GM12872 (cell line): ENCODE measurements around the gene PCDHAC1.

Source experiments
- TF ChIP-seq, protein P1 (sequence below): IDR thresholded peaks from 3 replicates; pipeline ENCODE4 v1.5.1; 2011; ENCODE audit warnings: low read depth, mild to moderate bottlenecking, low read length, moderate library complexity; ENCODE audit not compliant: insufficient read depth

Gene PCDHAC1

DNA sequence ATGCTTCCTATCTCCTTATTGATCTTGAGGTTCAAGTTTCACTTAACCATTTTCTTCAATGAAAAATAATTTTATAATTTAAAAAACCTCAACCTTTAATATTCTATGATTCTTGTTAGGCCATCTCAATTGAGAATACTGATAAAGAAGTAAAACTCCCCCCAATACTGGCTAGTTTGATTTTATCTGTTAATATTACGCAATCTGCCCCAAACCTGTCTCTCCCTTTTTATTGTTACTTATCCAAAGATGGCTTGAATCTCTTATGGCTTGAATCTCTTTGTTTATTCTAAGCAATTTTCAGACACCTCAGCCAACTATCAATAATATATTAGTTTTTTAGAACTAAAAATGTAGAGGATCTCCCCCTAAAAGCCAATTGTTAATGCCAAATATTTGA is 36.1 kb downstream of the PCDHAC1 start:
- TF ChIP-seq, protein P1, sequence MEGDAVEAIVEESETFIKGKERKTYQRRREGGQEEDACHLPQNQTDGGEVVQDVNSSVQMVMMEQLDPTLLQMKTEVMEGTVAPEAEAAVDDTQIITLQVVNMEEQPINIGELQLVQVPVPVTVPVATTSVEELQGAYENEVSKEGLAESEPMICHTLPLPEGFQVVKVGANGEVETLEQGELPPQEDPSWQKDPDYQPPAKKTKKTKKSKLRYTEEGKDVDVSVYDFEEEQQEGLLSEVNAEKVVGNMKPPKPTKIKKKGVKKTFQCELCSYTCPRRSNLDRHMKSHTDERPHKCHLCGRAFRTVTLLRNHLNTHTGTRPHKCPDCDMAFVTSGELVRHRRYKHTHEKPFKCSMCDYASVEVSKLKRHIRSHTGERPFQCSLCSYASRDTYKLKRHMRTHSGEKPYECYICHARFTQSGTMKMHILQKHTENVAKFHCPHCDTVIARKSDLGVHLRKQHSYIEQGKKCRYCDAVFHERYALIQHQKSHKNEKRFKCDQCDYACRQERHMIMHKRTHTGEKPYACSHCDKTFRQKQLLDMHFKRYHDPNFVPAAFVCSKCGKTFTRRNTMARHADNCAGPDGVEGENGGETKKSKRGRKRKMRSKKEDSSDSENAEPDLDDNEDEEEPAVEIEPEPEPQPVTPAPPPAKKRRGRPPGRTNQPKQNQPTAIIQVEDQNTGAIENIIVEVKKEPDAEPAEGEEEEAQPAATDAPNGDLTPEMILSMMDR: no peak

DNA sequence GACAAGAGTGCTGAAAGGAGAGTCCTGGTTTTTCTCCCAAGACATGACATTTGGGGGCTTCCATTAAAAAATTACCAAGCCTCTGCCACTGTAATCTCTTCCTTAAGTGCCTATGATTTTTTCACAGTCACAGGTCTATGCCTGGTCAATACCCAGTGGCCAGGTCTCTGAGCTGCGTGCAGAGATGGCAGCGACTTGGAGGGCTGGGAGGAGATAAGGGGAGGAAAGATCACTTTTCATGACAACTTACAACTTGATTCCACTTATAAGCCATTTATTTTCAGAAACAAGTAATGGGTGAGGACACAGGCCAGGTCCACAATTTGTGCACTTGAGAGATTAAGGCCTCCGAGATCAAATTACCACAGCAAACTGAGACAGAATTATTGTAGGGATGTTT is 38.3 kb downstream of the PCDHAC1 start:
- TF ChIP-seq, protein P1: no peak

DNA sequence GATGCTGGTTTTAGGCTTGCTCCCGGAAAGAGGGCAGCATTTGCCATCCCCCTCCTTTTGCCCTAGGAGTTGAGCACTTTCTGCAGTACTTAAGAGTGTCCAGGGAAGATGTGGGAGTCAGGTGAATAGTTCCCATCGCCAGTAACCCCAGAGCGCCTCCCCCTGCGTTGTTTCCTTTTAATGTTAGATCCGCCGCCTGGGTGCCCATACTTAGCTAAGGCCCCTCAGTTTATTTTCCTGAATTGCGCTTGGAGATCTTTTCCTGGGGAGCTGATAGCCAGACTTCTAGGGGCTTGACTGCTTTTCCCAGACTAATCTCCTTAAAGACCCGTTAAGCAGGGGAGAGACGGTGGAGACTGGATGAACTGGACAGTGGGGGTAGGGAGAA is 39.8 kb downstream of the PCDHAC1 start:
- TF ChIP-seq, protein P1: no peak

DNA sequence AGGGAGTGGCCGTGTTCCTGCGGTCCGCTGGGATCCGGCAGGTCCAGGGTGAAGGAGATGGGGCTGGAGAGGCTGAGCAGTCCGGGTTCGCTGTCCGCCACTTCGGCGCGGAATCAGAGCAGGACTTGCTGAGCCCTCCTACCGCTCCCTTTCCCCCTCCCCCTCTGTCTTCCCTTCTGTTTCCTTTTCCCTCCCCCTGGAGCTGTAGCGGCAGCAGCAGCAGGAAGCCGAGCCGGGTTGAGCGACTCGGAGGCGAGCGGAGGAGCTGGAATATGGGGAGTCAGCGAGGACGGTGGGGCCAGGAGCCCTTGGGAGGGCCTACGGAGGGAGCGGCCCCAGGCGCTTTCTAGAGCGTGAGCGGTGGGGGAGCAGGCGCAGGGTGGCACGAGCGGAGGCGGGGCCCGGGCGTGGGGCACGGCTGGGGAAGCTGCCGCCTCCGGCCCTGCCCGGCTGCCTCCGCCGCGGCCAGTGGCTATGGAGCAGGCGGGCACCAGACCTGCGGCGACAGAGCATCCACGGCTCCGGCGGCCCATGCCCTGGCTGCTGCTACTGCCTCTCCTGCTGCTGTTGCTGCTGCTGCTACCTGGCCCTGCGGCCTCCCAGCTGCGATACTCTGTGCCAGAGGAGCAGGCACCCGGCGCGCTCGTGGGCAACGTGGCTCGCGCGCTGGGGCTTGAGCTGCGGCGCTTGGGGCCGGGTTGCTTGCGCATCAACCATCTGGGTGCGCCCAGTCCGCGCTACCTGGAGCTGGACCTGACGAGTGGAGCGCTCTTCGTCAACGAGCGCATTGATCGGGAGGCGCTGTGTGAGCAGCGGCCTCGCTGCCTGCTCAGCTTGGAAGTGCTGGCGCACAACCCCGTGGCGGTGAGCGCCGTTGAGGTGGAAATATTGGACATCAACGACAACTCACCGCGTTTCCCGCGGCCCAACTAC is 40.5 kb downstream of the PCDHAC1 start, which contains the start of gene PCDHAC2:
TSS of gene PCDHAC2 (plus strand) at position 184 of the 933 bp plus-strand sequence. CDS start at position 475, 291 bp downstream.
- TF ChIP-seq, protein P1: no peak

DNA sequence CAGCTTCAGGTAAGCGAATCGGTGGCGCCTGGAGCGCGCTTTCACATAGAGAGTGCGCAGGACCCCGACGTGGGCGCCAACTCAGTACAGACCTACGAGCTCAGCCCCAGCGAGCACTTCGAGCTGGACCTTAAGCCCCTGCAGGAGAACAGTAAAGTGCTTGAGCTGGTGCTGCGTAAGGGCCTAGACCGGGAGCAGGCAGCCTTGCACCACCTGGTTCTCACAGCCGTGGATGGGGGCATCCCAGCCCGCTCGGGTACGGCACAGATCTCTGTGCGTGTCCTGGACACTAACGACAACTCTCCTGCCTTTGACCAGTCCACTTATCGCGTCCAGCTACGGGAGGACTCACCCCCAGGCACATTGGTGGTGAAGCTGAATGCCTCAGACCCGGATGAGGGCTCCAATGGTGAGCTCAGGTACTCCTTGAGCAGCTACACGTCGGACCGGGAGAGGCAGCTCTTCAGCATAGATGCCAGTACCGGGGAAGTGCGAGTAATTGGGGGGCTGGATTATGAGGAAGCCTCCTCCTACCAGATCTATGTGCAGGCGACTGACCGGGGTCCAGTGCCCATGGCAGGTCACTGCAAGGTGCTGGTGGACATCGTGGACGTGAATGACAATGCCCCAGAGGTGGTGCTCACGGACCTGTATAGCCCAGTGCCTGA is 41.3 kb downstream of the PCDHAC1 start:
- TF ChIP-seq, protein P1: no peak

DNA sequence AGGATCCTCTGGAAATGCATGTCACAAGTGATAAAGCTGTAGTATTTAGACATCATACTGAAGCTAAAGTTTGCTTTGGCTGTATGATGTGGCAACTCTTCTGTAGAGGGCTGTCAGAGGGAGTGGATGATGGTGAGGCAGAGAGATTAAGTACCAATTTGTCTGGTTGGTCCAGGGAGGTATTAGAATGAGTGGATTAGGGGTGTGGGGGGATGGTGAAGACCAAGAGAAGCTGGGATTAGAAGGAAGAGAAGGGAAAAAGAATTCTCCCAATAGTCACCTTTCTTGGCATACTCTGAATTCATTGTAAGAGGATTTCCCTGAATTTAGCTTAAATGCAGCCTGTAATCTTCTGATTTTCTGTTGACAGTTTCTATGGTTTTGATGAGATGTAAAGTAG is 43.8 kb downstream of the PCDHAC1 start:
- TF ChIP-seq, protein P1: no peak

DNA sequence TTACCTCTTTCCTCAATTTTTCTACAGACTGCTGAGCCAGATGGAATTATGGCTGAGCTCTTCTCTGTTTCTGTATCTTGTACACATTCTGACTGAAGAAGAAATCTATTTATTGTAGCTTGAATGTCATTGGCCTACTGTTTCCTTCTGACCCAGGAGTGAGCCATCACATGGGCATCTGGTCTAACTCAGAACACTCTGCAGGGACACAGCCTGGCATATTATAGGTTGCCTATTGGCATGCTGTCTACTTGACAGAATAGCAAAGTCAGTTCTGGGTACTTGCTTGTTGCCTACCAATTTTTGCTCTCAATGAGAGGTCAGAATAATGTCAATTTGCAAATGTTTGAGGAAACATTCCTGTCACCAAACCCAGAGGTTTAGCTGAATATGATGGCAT is 47.5 kb downstream of the PCDHAC1 start:
- TF ChIP-seq, protein P1: no peak
